Thyroid gland (tissue), 4 donors: ENCODE data around the gene SPAG5. TPM values are rescaled to one million over a fixed set of nuclear protein-coding genes. Genes with fewer than 3 reads are reported as not detected.

Experiments used
- DNase-seq, 2 donors: peaks; one replicate each; pipeline ENCODE4 v3.0.0-alpha.2; 2019
- H3K27ac ChIP-seq, 3 donors: fragments of 200-600 bp; sonication (generic); 1 replicate in 2 of 3; 2 replicates in 1 of 3; pipeline ENCODE4 v1.5.1; 2016 to 2019; ENCODE audit warnings: mild to moderate bottlenecking in 1 of 3, moderate library complexity in 1 of 3
- H3K27me3 ChIP-seq: fragments of 200-600 bp; sonication (generic); one replicate; pipeline ENCODE4 v1.5.1; 2019
- H3K36me3 ChIP-seq, 2 donors: fragments of 200-600 bp; sonication (generic); one replicate each; pipeline ENCODE4 v1.5.1; 2016 to 2019
- H3K4me1 ChIP-seq, 2 donors: fragments of 200-600 bp; sonication (generic); one replicate each; pipeline ENCODE4 v1.5.1; 2017 to 2019
- H3K4me3 ChIP-seq, 3 donors: fragments of 200-600 bp; sonication (generic); replicated peaks in 1 of 3; 1 replicate in 2 of 3; 2 replicates in 1 of 3; pipeline ENCODE4 v1.5.1; 2016; ENCODE audit warnings: mild to moderate bottlenecking in 1 of 3
- H3K9me3 ChIP-seq: fragments of 200-600 bp; sonication (generic); one replicate; pipeline ENCODE4 v1.5.1; 2017
- CTCF ChIP-seq, 6 experiments: fragments of 200-600 bp in 3 of 6; fragments of 450-650 bp in 3 of 6; sonication (generic) in 3 of 6; IDR thresholded peaks; one replicate each; pipeline ENCODE4 v1.5.1; 2016 to 2019; ENCODE audit warnings: antibody characterized with exemption in 6 of 6, mild to moderate bottlenecking in 2 of 6, inconsistent platforms in 1 of 6, moderate library complexity in 1 of 6
- POLR2A ChIP-seq, 2 donors: fragments of 450-650 bp; IDR thresholded peaks; one replicate each; pipeline ENCODE4 v1.6.1; 2017; ENCODE audit warnings: antibody characterized with exemption in 2 of 2, mild to moderate bottlenecking in 2 of 2, moderate library complexity in 1 of 2
- WGBS, 2 donors: methylation state at CpG; one replicate each; pipeline ENCODE4 v1.1.5; 2017; 5-methylcytosine and 5-hydroxymethylcytosine counted together
- intact Hi-C: fragments of 100-400 bp; cut with DNase I; formaldehyde crosslinking; loops from one replicate; pipeline ENCODE4 v1.15.1; 2023
- total RNA-seq, 4 donors: library from RNA; depleted of rRNA; stranded (reverse); fragments of >200 nt; gene quantifications; one replicate each; pipeline ENCODE4 v1.2.3, GENCODE V29; 2016

SPAG5 gene
- total RNA-seq, 4 donors from 2014 or later = 4.4 to 27.0 (median 9.9) TPM

GRCh38 chr17:28634206-28634865 is 35.5 kb upstream of the SPAG5 start:
- Histone ChIP-seq H3K27ac (no peak overlapping the region), H3K27me3 (no peaks in the 10 kb centered on the region), H3K9me3 (no peaks in the 10 kb centered on the region), H3K4me3 (no peak overlapping the region), H3K36me3 (peaks cover 82 to 89% of the 10 kb centered on the region in 2 donors), H3K4me1 (no peaks in the 10 kb centered on the region)
- intact Hi-C loops = no loop called here
- TF ChIP-seq POLR2A (IDR thresholded peaks at IDR 0.05) (no peak), CTCF (IDR thresholded peaks at IDR 0.05) (no peak)
- no peak for DNase-seq
- 83 to 84% methylated on average over 14 of the region's 14 CpGs for WGBS, 2 donors

- DNase-seq = no peak
- WGBS, 2 donors = 92% methylated on average over 4 of the region's 4 CpGs
- Histone ChIP-seq H3K4me3 (no peak overlapping the region), H3K27me3 (no peaks in the 10 kb centered on the region), H3K9me3 (no peaks in the 10 kb centered on the region), H3K27ac (no peak overlapping the region), H3K36me3 (peaks cover 52 to 67% of the 10 kb centered on the region in 2 donors), H3K4me1 (no peaks in the 10 kb centered on the region)
- TF ChIP-seq POLR2A (IDR thresholded peaks at IDR 0.05) (no peak), CTCF (IDR thresholded peaks at IDR 0.05) (no peak)
- intact Hi-C loops = no loop called here
Measured at GRCh38 chr17:28626818-28627217, 28.0 kb upstream of the SPAG5 start.

GRCh38 chr17:28624148-28624547 is 25.3 kb upstream of the SPAG5 start:
- TF ChIP-seq CTCF (IDR thresholded peaks at IDR 0.05) (no peak), POLR2A (IDR thresholded peaks at IDR 0.05) (no peak)
- Histone ChIP-seq H3K27ac (no peak overlapping the region), H3K36me3 (peaks cover 65 to 68% of the 10 kb centered on the region in 2 donors), H3K27me3 (no peaks in the 10 kb centered on the region), H3K9me3 (no peaks in the 10 kb centered on the region), H3K4me3 (no peak overlapping the region), H3K4me1 (no peaks in the 10 kb centered on the region)
- WGBS, 2 donors = 96 to 100% methylated on average over 2 of the region's 2 CpGs
- no peak for DNase-seq
- intact Hi-C loops = no loop called here

GRCh38 chr17:28623696-28624095 is 24.9 kb upstream of the SPAG5 start:
- H3K36me3 ChIP-seq = peaks cover 69 to 70% of the 10 kb centered on the region in 2 donors
- 91 to 96% methylated on average over 4 of the region's 4 CpGs for WGBS, 2 donors
- no peaks in the 10 kb centered on the region for H3K4me1 ChIP-seq

More at GRCh38 chr17:28623696-28624095, 24.9 kb upstream of the SPAG5 start:
- TF ChIP-seq CTCF (IDR thresholded peaks at IDR 0.05) = no peak
- TF ChIP-seq POLR2A (IDR thresholded peaks at IDR 0.05) = no peak
- intact Hi-C loops = no loop called here
- H3K27ac ChIP-seq = no peak overlapping the region
- no peak overlapping the region for H3K4me3 ChIP-seq
- H3K27me3 ChIP-seq = no peaks in the 10 kb centered on the region
- H3K9me3 ChIP-seq = no peaks in the 10 kb centered on the region
- DNase-seq = no peak
